ENCODE measurements around the gene FBXL22.

GRCh38 chr15:63615935-63616334 is 18.7 kb downstream of the FBXL22 start:
- TF ChIP-seq POLR2A (IDR thresholded peaks at IDR 0.05) (no peak), CTCF (IDR thresholded peaks at IDR 0.05) (no peak)

Data from adrenal gland (tissue), 5 donors.